ENCODE measurements around the gene RTP3. TPM values are rescaled to one million over a fixed set of nuclear protein-coding genes. Genes with fewer than 3 reads are reported as not detected.
"Not testable (repeated sequence)": the region's sequence is repeated elsewhere in the genome, so short reads cannot be mapped to it uniquely, and the experiment has no call there.

The RTP3 gene
- total RNA-seq, 1 donor from 2014 or later, result not detected

GRCh38 chr3:46517016-46517783 lies 19.4 kb downstream of the RTP3 start:
- TF ChIP-seq CTCF (conservative IDR thresholded peaks at IDR 0.05; ENCODE audit: low read depth, low read length), result no peak
- H3K4me3 ChIP-seq (ENCODE audit: low read depth, low read length), result no peak overlapping the region
- DNase-seq (ENCODE audit: low read depth), result no peak

- H3K4me3 ChIP-seq (ENCODE audit: low read depth, low read length), result no peak overlapping the region
- no peak for DNase-seq (ENCODE audit: low read depth)
- TF ChIP-seq CTCF (conservative IDR thresholded peaks at IDR 0.05; ENCODE audit: low read depth, low read length), result no peak
Measured at GRCh38 chr3:46517784-46518181, 20.0 kb downstream of the RTP3 start.

- no peak for DNase-seq (ENCODE audit: low read depth)
- no peak overlapping the region for H3K4me3 ChIP-seq (ENCODE audit: low read depth, low read length)
- TF ChIP-seq CTCF (conservative IDR thresholded peaks at IDR 0.05; ENCODE audit: low read depth, low read length), result no peak
Measured at GRCh38 chr3:46519952-46520351, 22.2 kb downstream of the RTP3 start.

- TF ChIP-seq CTCF (conservative IDR thresholded peaks at IDR 0.05; ENCODE audit: low read depth, low read length), result no peak
- no peak for DNase-seq (ENCODE audit: low read depth)
- no peak overlapping the region for H3K4me3 ChIP-seq (ENCODE audit: low read depth, low read length)
Measured at GRCh38 chr3:46520531-46520930, 22.8 kb downstream of the RTP3 start.

GRCh38 chr3:46521096-46521495 lies 23.3 kb downstream of the RTP3 start:
- no peak for TF ChIP-seq CTCF (conservative IDR thresholded peaks at IDR 0.05; ENCODE audit: low read depth, low read length)
- no peak overlapping the region for H3K4me3 ChIP-seq (ENCODE audit: low read depth, low read length)
- DNase-seq (ENCODE audit: low read depth), result no peak

GRCh38 chr3:46522201-46522600 lies 24.4 kb downstream of the RTP3 start:
- DNase-seq (ENCODE audit: low read depth); H3K4me3 ChIP-seq (ENCODE audit: low read depth, low read length): not testable (repeated sequence)

GRCh38 chr3:46523556-46523955 lies 25.8 kb downstream of the RTP3 start:
- H3K4me3 ChIP-seq (ENCODE audit: low read depth, low read length), result no peak overlapping the region
- no peak for DNase-seq (ENCODE audit: low read depth)
- no peak for TF ChIP-seq CTCF (conservative IDR thresholded peaks at IDR 0.05; ENCODE audit: low read depth, low read length)

Data from epithelial cell of proximal tubule (primary cell).